PC-9 (cell line): ENCODE measurements around the gene TFIP11. TPM values are rescaled to one million over a fixed set of nuclear protein-coding genes. Genes with fewer than 3 reads are reported as not detected.

Experiments used
- BruUV-seq: library from RNA; stranded (reverse); fragments of 400-500 nt; replicated peaks from 2 replicates; lab custom pipeline; 2021; lab: Mats Ljungman, UMichigan
- CTCF ChIA-PET: fragments of 300-600 bp; sonication (Branson Sonifier 250); formaldehyde crosslinking; loops from one replicate; lab custom pipeline; 2022; ENCODE audit warnings: antibody characterized with exemption; lab: Charles Lee
- POLR2A ChIA-PET: fragments of 300-600 bp; sonication (Branson Sonifier 250); formaldehyde crosslinking; loops from one replicate; lab custom pipeline; 2022; ENCODE audit warnings: antibody characterized with exemption; ENCODE audit not compliant: unreplicated experiment; lab: Charles Lee
- DNase-seq, 2 experiments: peaks; one replicate each; pipeline versions ENCODE4 v3.0.0 to v3.0.0-alpha.2; 2015 to 2022; ENCODE audit warnings: mixed read lengths in 1 of 2
- H2AFZ ChIP-seq: fragments of 200-600 bp; sonication (generic); 2 replicates; pipeline ENCODE4 v1.8.1; 2017; ENCODE audit warnings: antibody characterized with exemption
- H3F3A ChIP-seq: fragments of 200-600 bp; sonication (generic); 2 replicates; pipeline ENCODE4 v1.8.1; 2017; ENCODE audit warnings: antibody characterized with exemption, mild to moderate bottlenecking, low read depth; ENCODE audit not compliant: insufficient read depth
- H3K27ac ChIP-seq: fragments of 200-600 bp; sonication (generic); 2 replicates; pipeline ENCODE4 v1.6.1; 2016; ENCODE audit warnings: mixed run types
- H3K27me3 ChIP-seq: fragments of 200-600 bp; sonication (generic); 2 replicates; pipeline ENCODE4 v1.6.1; 2016; ENCODE audit warnings: low read depth, mixed run types; ENCODE audit not compliant: insufficient read depth
- H3K36me3 ChIP-seq: fragments of 200-600 bp; sonication (generic); 2 replicates; pipeline ENCODE4 v1.6.1; 2016; ENCODE audit warnings: low read depth, mixed run types
- H3K4me1 ChIP-seq: fragments of 200-600 bp; sonication (generic); replicated peaks from 2 replicates; pipeline ENCODE4 v1.6.1; 2016; ENCODE audit warnings: mixed run types; ENCODE audit not compliant: insufficient read depth
- H3K4me2 ChIP-seq: fragments of 200-600 bp; sonication (generic); 2 replicates; pipeline ENCODE4 v1.6.1; 2017; ENCODE audit warnings: mixed run types
- H3K4me3 ChIP-seq: fragments of 200-600 bp; sonication (generic); 2 replicates; pipeline ENCODE4 v1.6.1; 2016; ENCODE audit warnings: mixed run types
- H3K79me2 ChIP-seq: fragments of 200-600 bp; sonication (generic); 2 replicates; pipeline ENCODE4 v1.6.1; 2017; ENCODE audit warnings: low read depth, mixed run types
- H3K9me2 ChIP-seq: fragments of 200-600 bp; sonication (generic); 2 replicates; pipeline ENCODE4 v1.8.1; 2017; ENCODE audit warnings: mild to moderate bottlenecking; ENCODE audit not compliant: insufficient read depth
- H3K9me3 ChIP-seq: fragments of 200-600 bp; sonication (generic); 2 replicates; pipeline ENCODE4 v1.8.1; 2016; ENCODE audit warnings: low read depth; ENCODE audit not compliant: insufficient read depth
- H4K20me1 ChIP-seq: fragments of 200-600 bp; sonication (generic); 2 replicates; pipeline ENCODE4 v1.8.1; 2017; ENCODE audit not compliant: insufficient read depth
- EZH2 ChIP-seq: fragments of 200-600 bp; sonication (generic); IDR thresholded peaks from 2 replicates; pipeline ENCODE4 v1.8.0; 2017; ENCODE audit warnings: antibody characterized with exemption, low read depth
- intact Hi-C: fragments of 100-400 bp; cut with micrococcal nuclease; formaldehyde crosslinking; loops from one replicate; pipeline ENCODE4 v1.10.0; 2022; ENCODE audit not compliant: unreplicated experiment
- total RNA-seq: library from RNA; stranded (reverse); gene quantifications from 2 replicates; pipeline ENCODE4 v1.2.3, GENCODE V29; 2021
- TF ChIP-seq, protein P1 (sequence below): fragments of 200-600 bp; sonication (generic); conservative IDR thresholded peaks from 2 replicates; pipeline ENCODE4 v1.6.1; 2017; ENCODE audit warnings: mixed run types, antibody characterized with exemption, mild to moderate bottlenecking, moderate library complexity

The TFIP11 gene
- total RNA-seq, 1 experiment from 2014 or later = 17.3 TPM

DNA sequence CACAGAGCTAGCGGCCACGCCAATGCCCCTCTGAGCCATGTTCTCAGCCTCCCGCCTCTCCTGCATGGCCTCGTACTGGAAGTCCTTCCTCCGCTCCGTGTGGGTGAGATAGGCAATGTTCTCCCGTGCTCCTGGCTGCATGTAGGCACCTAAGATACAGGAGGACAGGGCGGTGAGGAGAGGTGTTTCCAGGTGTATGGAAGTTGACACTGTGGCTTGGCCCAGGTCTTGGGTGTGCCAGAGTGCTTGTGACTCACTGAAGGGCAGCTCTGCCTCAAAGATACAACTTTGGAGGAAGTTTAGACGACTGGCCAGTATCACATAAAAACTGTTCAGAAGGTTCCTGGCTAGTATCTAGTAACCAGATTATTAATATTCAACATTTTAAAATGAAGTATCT lies 20.1 kb downstream of the TFIP11 start:
- POLR2A ChIA-PET = no interaction called here
- no peak overlapping the region for H3K4me3 ChIP-seq
- no TSS peak for BruUV-seq

DNA sequence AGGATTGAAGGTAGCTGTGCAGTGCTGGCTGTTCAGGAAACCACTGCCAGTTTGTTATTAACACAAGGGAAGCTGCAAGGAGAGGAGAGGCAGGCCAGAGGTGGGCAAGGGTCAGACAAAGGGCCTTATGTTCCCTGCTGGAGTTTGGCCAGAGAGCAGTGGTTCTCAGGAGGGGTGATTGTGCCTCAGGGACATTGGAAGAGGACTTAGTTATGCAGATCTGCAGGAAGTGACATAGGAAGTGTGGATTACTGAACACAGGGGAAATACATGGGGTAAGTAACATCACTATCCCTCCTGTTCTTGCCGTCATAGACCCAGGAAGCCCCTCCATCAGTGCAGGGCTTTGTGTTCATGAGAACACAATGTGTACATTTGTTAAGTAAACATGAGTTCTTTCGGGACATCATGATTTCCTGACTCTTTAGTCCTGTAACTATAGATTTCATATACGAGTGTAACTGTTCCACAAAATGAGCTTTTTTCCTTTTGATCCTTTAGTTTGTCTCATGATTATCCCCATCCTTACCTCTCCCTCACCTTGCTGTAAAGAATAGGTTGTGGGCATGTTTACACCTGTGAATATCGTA lies 22.7 kb downstream of the TFIP11 start:
- Histone ChIP-seq H4K20me1 (no peaks in the 10 kb centered on the region), H3K27me3 (no peaks in the 10 kb centered on the region), H3K27ac (no peak overlapping the region), H3K36me3 (peaks cover 15% of the 10 kb centered on the region), H3K9me2 (no peaks in the 10 kb centered on the region), H3K4me1 (peaks cover 6% of the 10 kb centered on the region; the same call in 1 of the 2 replicates), H3K9me3 (no peaks in the 10 kb centered on the region), H3F3A (peaks cover 6% of the 10 kb centered on the region; the same call in 1 of the 2 replicates), H2AFZ (no peak overlapping the region), H3K79me2 (peaks cover 13% of the 10 kb centered on the region), H3K4me2 (no peak overlapping the region), H3K4me3 (no peak overlapping the region)
- intact Hi-C loops = no loop called here
- ChIA-PET CTCF (no interaction called here), POLR2A (no interaction called here)
- no peak for TF ChIP-seq EZH2
- TF ChIP-seq, protein P1, sequence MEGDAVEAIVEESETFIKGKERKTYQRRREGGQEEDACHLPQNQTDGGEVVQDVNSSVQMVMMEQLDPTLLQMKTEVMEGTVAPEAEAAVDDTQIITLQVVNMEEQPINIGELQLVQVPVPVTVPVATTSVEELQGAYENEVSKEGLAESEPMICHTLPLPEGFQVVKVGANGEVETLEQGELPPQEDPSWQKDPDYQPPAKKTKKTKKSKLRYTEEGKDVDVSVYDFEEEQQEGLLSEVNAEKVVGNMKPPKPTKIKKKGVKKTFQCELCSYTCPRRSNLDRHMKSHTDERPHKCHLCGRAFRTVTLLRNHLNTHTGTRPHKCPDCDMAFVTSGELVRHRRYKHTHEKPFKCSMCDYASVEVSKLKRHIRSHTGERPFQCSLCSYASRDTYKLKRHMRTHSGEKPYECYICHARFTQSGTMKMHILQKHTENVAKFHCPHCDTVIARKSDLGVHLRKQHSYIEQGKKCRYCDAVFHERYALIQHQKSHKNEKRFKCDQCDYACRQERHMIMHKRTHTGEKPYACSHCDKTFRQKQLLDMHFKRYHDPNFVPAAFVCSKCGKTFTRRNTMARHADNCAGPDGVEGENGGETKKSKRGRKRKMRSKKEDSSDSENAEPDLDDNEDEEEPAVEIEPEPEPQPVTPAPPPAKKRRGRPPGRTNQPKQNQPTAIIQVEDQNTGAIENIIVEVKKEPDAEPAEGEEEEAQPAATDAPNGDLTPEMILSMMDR = no peak
- DNase-seq = no peak
- BruUV-seq = no TSS peak

More for the DNA sequence above, 20.1 kb downstream of the TFIP11 start:
- H3K9me2 ChIP-seq = no peaks in the 10 kb centered on the region
- no peak overlapping the region for H2AFZ ChIP-seq
- H3K4me2 ChIP-seq = no peak overlapping the region
- no peaks in the 10 kb centered on the region for H3K4me1 ChIP-seq
- peaks cover 34% of the 10 kb centered on the region for H3K36me3 ChIP-seq
- CTCF ChIA-PET = no interaction called here
- intact Hi-C loops = no loop called here
- H3K27ac ChIP-seq = no peak overlapping the region
- H3F3A ChIP-seq = peaks cover 6% of the 10 kb centered on the region; the same call in 1 of the 2 replicates
- H3K79me2 ChIP-seq = no peaks in the 10 kb centered on the region
- TF ChIP-seq, protein P1 = no peak
- TF ChIP-seq EZH2 = no peak
- no peak for DNase-seq
- no peaks in the 10 kb centered on the region for H3K27me3 ChIP-seq
- no peaks in the 10 kb centered on the region for H4K20me1 ChIP-seq
- H3K9me3 ChIP-seq = no peaks in the 10 kb centered on the region

DNA sequence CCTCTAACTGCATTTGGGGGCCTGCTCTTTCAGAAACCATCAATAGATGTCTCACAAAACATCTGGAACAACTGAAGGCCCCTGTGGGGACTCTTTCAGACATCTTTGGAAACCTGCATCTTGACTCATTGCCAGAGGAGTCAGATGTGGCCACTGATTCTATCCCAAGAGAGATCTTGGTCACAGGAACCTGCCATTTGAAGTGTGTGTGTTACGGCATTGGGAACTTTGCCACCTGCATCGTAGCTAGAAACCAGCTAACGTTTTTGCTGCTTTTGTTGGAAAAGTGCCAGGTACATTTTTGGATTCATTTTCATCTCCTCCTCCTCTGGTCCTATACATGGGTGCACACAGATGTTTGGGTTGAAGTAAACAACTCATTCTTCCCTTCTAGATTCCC lies 24.3 kb downstream of the TFIP11 start:
- intact Hi-C loops = no loop called here
- H3F3A ChIP-seq = peaks cover 6% of the 10 kb centered on the region; the same call in 1 of the 2 replicates
- POLR2A ChIA-PET = no interaction called here

More for the DNA sequence above, 24.3 kb downstream of the TFIP11 start:
- Histone ChIP-seq H3K9me2 (no peaks in the 10 kb centered on the region), H3K4me1 (peaks cover 10% of the 10 kb centered on the region), H3K36me3 (peaks cover 7% of the 10 kb centered on the region; the same call in 1 of the 2 replicates), H3K4me3 (no peak overlapping the region), H3K9me3 (no peaks in the 10 kb centered on the region), H3K4me2 (no peak overlapping the region), H3K27me3 (no peaks in the 10 kb centered on the region), H3K27ac (no peak overlapping the region), H3K79me2 (peaks cover 23% of the 10 kb centered on the region), H2AFZ (no peak overlapping the region), H4K20me1 (no peaks in the 10 kb centered on the region)
- CTCF ChIA-PET = no interaction called here
- no TSS peak for BruUV-seq
- DNase-seq = no peak
- TF ChIP-seq, protein P1 = no peak
- no peak for TF ChIP-seq EZH2
